Kidney glomerular epithelial cell (primary cell): ENCODE data around the gene PAK1.
"Not testable (repeated sequence)": the region's sequence is repeated elsewhere in the genome, so short reads cannot be mapped to it uniquely, and the experiment has no call there.

Source experiments
- DNase-seq: peaks from one replicate; lab custom pipeline; 2025; lab: John Stamatoyannopoulos, UW

PAK1 gene

DNA sequence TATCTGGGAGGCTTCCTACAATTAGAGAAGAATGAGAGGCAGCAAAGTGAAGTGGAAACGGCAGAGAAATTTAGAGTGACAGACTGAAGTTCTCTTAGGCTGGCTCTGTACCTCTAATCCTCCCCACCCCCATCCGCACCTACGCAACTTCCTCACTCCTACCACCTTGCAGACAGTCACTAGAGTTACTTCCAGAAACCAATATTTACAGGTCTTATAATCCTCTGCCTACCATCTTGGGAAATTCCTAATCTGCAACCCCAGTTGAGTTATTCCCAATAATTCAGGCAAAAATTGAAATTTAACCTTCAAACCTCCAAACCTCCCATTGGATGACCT is 71.7 kb downstream of the PAK1 start:
- no peak for DNase-seq

- no peak for DNase-seq
Measured at GRCh38 chr11:77401486-77402217, 72.2 kb downstream of the PAK1 start.

- DNase-seq: peak; percentile 11
Measured at GRCh38 chr11:77400775-77401449, 73.0 kb downstream of the PAK1 start.

DNA sequence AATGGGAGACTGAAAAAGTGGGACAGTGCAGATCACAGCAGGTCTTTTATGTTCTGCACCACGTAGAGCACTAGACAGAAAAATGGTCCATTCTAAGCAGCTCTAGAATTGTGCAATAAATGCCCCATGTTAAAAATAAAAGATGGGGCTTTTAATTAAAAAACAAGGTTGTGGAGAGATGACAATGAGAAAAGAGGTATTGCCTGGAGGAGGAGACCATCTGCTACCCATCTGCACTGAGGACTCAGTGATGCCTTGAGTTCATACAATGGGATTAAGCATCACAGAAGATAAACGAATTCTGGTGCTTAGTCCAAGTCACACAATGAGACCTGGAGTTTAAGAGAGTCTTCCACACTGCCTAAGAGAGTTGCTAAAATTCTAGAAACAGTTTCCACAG is 73.6 kb downstream of the PAK1 start:
- DNase-seq: no peak

GRCh38 chr11:77397631-77398030 is 76.3 kb downstream of the PAK1 start:
- DNase-seq: no peak

GRCh38 chr11:77396911-77397310 is 77.0 kb downstream of the PAK1 start:
- DNase-seq: no peak

DNA sequence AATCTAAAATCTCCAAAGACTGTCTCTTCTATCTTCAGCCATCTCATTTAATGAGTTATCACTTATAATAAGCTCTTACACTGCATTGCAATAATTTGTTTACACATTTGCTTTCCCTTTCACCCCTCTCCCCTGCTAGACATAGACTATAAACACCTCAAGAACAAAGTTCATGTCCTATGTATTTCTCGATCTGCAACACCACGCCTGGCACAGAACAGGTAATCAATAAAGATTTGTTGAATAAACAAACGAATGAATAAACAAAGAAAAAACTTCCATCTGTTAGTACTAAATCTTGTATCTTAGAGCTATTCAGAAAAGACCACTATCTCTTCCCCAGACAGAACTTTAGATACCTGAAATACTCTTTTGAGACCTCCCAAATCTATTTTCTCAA is 77.6 kb downstream of the PAK1 start:
- DNase-seq: no peak

DNA sequence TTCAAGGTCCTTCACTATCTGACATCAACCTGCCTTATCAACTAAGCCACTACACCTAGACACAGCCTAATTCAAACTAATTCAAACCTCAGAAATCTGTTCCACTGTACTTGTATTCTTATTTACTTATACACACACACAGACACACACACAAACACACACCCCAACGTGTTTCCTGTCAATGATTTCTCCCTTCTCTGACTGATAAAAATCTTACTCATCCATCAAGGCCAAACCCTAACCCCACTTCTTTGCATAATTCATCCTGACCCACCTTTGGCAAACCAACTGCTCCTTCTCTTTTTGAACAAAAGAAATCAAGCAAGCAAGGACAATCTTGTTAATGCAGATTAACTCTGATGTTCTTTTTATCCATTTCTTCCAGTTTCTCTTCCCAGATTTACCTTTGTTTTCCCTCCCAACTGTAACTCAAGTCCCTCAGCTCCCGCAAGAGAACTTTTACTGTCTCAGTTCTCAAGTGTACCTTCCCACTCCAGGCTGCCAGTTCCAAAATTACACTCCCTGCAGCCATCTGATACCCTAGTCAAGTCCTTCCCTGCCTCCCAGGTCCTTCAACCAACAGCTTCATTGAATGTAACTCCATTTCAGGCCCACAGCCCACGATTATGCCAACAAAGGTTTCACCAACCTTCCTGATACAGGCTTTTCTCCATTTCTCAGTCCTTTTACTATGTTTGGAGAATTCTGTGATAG is 78.3 kb downstream of the PAK1 start:
- DNase-seq: no peak

GRCh38 chr11:77392842-77393241 is 81.1 kb downstream of the PAK1 start:
- no peak for DNase-seq

DNA sequence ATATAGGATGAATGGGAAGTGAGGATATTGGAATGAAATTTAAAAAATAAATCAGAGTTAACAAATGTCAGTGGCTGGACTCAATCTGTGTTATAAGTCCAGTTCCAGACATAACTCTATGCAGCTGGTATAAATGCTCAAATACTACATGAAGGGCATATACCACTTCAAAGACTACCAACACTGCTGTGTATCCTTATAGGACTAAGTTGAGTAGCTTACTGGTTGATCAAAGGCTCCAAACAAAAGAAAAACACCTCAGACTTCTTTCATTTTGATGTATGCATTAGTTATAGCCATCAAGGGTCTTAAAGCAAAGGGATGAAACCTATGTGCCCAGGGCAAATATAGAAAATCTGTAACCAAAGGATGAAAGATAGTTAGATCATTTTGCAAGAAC is 86.2 kb downstream of the PAK1 start:
- no peak for DNase-seq

DNA sequence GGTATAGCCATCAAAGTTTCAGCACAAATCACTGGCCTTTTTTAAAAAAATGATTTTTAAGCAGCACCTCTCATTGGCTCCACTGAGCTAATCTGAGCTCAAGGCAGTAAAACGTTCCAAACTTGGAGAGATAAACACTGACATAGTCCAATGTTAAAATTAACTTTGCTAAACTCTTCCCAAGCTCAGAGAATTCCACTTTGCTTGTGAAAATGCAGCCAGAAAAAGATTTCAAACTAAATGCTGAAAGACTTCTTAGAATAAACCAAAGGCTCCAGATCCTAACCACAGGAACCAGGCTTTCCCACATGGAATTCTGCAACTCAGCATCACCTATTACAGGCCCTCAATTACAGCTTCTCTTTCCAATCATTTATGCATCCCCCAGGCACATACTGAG is 87.7 kb downstream of the PAK1 start:
- DNase-seq: no peak

GRCh38 chr11:77385255-77385771 is 88.6 kb downstream of the PAK1 start:
- not testable (repeated sequence) for DNase-seq

DNA sequence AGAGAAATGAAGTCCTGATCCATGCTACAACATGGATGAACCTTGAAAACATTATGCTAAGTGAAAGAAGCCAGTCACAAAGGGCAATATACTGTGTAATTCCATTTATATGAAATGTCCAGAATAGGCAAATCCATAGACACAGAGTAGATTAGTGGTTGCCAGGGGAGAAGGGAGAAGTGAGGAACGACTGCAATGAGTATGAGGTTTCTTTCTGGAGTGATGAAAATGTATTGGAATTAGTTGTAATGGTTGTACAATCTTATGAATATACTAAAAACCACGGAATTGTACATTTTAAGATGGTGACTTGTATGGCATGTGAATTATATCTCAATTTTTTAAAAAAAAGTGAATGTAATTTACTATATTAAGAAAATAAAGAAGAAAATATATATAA is 89.3 kb downstream of the PAK1 start:
- DNase-seq: no peak

DNA sequence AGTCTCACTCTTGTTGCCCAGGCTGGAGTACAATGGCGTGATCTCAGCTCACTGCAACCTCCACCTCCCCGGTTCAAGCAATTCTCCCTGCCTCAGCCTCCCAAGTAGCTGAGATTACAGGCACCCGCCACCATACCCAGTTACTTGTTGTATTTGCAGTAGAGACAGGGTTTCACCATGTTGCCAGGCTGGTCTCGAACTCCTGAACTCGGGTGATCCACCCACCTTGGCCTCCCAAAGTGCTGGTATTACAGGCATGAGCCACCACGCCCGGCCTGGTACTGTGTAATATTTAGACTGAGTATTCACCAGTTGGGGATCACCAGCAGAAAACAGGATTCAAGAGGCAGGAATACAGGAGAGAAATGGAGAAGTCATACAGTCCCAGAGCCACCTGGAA is 90.5 kb downstream of the PAK1 start:
- not testable (repeated sequence) for DNase-seq

DNA sequence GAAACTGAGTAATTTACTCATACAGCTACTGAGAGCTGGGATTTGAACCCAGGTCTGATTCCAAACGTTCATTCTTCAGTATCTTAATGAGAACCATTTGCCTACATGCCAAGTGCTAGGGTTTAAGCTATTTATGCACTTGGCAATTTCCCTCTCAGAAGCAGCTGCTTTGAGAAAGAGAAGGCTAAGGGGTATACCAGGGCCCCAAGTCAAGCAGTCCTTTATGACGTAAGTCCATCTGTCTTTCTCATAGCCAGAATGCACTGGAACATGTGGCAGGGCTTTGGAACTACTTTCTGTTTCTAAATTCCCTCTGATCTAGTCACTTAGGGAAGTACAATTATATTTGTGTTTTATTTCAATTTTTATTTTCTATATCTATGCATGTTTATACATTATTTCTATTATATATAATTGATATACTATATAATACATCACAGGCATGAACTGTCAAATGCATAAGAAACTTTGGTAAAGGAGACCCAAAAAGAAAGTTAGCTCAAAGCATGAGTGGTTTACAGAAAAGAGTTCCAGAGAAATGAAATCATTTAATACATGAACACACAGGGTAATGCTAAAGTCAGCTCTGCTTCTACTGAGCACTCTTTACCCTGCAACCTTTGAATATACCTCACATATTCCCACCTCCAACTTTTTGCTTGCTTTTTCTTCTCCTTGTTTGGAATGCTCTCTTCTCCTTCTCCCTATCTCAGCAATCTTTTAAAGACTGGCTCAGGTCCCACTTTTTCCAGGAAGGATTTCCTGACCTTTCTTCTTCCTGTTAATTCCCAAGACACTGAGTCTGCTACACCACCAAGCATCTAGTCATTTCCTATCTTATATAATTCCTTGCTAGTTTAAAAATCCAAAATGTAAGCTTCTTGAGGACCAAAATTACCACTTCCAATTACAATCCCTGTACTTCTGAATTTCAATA is 91.9 kb downstream of the PAK1 start:
- DNase-seq: no peak

DNA sequence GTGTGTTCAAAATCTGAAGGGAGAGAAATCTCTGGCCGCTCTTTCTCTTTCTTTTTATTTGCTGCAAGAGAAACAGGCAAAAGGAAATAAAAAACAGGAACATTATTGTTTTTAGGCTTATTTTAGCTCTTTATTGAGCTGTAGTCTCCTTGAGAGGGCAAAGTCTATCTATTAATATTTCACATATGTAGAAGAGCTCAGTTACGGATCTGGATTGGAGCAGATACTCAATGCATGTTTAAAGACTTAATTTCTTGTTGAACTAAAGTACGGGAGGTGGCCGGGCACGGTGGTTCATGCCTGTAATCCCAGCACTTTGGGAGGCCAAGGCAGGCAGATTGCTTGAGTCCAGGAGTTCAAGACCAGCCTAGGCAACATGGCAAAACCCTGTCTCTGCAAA is 94.0 kb downstream of the PAK1 start:
- no peak for DNase-seq

DNA sequence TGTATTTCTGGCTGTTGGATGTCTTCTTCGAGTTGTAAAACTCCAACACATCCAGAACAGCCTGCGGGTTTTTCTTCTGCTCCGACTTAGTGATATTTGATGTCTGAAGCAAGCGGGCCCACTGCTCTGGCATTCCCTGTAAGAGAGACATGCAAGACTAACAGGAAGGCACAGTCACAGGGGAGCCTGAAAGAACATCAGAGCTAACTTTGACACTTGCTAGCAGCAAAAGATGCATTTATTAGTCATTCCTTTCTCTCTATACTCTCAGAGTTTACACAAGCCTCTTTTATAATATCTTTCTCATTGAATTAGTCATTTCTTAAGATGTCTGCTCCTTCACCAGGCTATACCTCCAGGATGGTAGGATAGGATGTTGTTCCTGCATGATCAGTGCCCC is 94.6 kb downstream of the PAK1 start:
- DNase-seq: no peak

DNA sequence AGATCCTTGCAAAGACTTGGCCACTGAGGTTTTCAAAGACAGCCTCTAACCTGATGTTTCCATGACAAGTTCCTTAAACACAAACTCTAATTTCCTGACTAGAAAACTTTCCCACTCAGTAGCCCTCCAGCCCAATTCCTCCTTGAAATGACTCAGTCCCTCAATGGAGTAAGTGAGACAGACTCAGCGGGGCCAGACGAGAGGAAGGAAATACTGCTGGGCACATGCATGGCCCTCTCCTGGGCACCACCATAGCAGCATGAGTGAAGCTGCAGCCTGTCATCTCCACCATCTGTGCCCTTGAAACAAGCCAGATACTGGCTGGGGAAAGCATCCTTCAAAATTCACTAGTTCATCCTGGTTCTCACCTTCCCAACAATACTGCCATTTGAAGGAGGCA is 96.2 kb downstream of the PAK1 start:
- DNase-seq: no peak

GRCh38 chr11:77375107-77375506 is 98.8 kb downstream of the PAK1 start:
- DNase-seq: no peak

- no peak for DNase-seq
Measured at GRCh38 chr11:77374611-77375031, 99.3 kb downstream of the PAK1 start.

DNA sequence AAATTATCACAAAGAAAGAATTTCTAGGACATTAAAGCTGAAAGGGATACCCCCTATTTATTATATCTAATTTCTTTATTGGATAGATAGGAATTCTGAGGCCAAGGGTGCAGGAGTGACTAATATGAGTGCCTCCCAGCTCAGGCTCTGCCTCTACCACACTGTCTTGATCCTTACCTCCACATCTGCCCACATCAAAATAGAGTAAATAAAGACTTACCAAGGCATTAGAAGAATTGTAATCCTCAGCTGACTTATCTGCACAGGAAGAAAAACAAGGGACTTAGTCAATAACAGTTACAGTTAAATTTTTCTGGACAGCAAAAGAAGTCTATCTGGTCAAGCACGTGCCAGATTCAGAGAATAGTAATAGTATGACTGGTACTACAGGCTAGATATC is 99.8 kb downstream of the PAK1 start:
- no peak for DNase-seq

- no peak for DNase-seq
Measured at GRCh38 chr11:77372726-77373125, 101.2 kb downstream of the PAK1 start.
